Measurements from ENCODE around the gene SULF2.

Gene SULF2

DNA sequence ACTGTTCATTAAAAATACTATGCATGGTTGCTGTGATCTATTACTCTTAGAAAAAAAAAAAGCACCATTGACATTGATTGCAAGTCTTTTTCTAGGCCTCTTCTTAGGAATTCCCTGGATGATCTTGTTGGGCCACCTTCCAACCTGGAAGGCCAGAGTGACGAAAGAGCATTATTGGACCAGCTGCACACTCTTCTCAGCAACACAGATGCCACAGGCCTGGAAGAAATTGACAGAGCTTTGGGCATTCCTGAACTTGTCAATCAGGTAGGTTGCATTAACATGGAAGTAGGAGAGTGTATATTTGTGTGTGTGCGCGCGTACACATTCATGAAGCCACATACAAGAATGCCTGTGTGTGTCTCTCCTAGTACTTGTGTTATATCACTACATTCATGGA, 143.2 kb downstream of the SULF2 start:
- H3K9me3 ChIP-seq (ENCODE audit: control insufficient read depth in 5 of 5, low read length in 5 of 5): no peaks in the 10 kb centered on the region
- H3K36me3 ChIP-seq (ENCODE audit: control insufficient read depth in 5 of 5, insufficient read depth in 5 of 5, low read length in 5 of 5): peaks cover 17 to 59% (median 34%) of the 10 kb centered on the region in 5 donors
- no peak overlapping the region for H3K4me3 ChIP-seq (ENCODE audit: low read depth in 1 of 5, low read length in 5 of 5)
- H3K4me1 ChIP-seq (ENCODE audit: control insufficient read depth in 5 of 5, insufficient read depth in 5 of 5, low read length in 5 of 5): peaks cover 0 to 5% (median 0%) of the 10 kb centered on the region in 5 donors
- H3K27me3 ChIP-seq (ENCODE audit: control insufficient read depth in 5 of 5, insufficient read depth in 4 of 5, low read length in 5 of 5): no peaks in the 10 kb centered on the region
- H3K9ac ChIP-seq (ENCODE audit: low read length in 5 of 5): no peak overlapping the region
- no peak overlapping the region for H3K27ac ChIP-seq (ENCODE audit: low read depth, low read length)

DNA sequence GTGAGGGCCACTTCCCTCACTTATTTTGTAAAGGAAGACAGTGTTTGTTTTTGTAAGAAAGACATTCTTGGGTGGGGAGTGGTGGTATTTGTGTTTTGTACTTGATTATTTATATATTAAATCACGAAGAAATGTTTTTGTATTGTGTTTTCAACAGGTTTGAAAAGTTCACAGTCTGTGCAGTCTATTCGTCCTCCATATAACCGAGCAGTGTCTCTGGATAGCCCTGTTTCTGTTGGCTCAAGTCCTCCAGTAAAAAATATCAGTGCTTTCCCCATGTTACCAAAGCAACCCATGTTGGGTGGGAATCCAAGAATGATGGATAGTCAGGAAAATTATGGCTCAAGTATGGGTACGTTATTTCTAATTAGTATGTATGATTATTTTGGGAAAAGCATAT, 146.4 kb downstream of the SULF2 start:
- no peaks in the 10 kb centered on the region for H3K9me3 ChIP-seq (ENCODE audit: control insufficient read depth in 5 of 5, low read length in 5 of 5)
- H3K9ac ChIP-seq (ENCODE audit: low read length in 5 of 5): no peak overlapping the region
- peaks cover 25 to 57% (median 40%) of the 10 kb centered on the region in 5 donors for H3K36me3 ChIP-seq (ENCODE audit: control insufficient read depth in 5 of 5, insufficient read depth in 5 of 5, low read length in 5 of 5)
- H3K4me1 ChIP-seq (ENCODE audit: control insufficient read depth in 5 of 5, insufficient read depth in 5 of 5, low read length in 5 of 5): peaks cover 0 to 17% (median 7%) of the 10 kb centered on the region in 5 donors
- H3K4me3 ChIP-seq (ENCODE audit: low read depth in 1 of 5, low read length in 5 of 5): no peak overlapping the region
- no peak overlapping the region for H3K27ac ChIP-seq (ENCODE audit: low read depth, low read length)
- H3K27me3 ChIP-seq (ENCODE audit: control insufficient read depth in 5 of 5, insufficient read depth in 4 of 5, low read length in 5 of 5): no peaks in the 10 kb centered on the region

DNA sequence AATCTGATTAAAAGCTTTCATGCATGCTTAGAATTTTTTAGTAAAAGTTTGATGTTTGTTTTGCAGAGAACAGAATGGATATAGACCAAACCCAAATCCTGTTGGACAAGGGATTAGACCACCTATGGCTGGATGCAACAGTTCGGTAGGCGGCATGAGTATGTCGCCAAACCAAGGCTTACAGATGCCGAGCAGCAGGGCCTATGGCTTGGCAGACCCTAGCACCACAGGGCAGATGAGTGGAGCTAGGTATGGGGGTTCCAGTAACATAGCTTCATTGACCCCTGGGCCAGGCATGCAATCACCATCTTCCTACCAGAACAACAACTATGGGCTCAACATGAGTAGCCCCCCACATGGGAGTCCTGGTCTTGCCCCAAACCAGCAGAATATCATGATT, 150.0 kb downstream of the SULF2 start:
- Histone ChIP-seq H3K27me3 (ENCODE audit: control insufficient read depth in 5 of 5, insufficient read depth in 4 of 5, low read length in 5 of 5) (no peaks in the 10 kb centered on the region), H3K4me3 (ENCODE audit: low read depth in 1 of 5, low read length in 5 of 5) (no peak overlapping the region), H3K9me3 (ENCODE audit: control insufficient read depth in 5 of 5, low read length in 5 of 5) (no peaks in the 10 kb centered on the region), H3K27ac (ENCODE audit: low read depth, low read length) (no peak overlapping the region), H3K4me1 (ENCODE audit: control insufficient read depth in 5 of 5, insufficient read depth in 5 of 5, low read length in 5 of 5) (peaks cover 0 to 12% (median 7%) of the 10 kb centered on the region in 5 donors), H3K9ac (ENCODE audit: low read length in 5 of 5) (no peak overlapping the region), H3K36me3 (ENCODE audit: control insufficient read depth in 5 of 5, insufficient read depth in 5 of 5, low read length in 5 of 5) (peaks cover 27 to 57% (median 39%) of the 10 kb centered on the region in 5 donors)

DNA sequence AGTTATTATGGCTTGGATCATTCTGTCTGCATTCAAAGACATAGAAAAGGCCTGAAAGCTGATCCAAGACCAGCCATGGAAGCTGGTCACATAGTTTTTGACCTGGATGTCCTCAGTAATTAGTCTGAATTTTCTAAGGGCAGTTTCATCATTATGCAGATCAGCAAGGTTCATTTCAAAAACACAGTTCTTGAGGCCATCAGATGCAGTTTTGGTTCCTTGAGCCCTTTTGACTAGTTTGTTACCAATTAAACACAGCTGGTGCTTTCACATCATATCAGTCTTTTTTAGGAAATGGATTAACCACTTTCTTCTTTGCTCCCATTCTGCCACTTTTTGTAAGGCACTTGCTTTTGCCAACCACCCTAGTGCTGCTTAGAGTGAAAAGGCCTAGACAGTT, 154.2 kb downstream of the SULF2 start:
- Histone ChIP-seq H3K4me1 (ENCODE audit: control insufficient read depth in 5 of 5, insufficient read depth in 5 of 5, low read length in 5 of 5) (peaks cover 0 to 7% (median 3%) of the 10 kb centered on the region in 5 donors), H3K36me3 (ENCODE audit: control insufficient read depth in 5 of 5, insufficient read depth in 5 of 5, low read length in 5 of 5) (peaks cover 28 to 45% (median 40%) of the 10 kb centered on the region in 5 donors), H3K27ac (ENCODE audit: low read depth, low read length) (no peak overlapping the region)

DNA sequence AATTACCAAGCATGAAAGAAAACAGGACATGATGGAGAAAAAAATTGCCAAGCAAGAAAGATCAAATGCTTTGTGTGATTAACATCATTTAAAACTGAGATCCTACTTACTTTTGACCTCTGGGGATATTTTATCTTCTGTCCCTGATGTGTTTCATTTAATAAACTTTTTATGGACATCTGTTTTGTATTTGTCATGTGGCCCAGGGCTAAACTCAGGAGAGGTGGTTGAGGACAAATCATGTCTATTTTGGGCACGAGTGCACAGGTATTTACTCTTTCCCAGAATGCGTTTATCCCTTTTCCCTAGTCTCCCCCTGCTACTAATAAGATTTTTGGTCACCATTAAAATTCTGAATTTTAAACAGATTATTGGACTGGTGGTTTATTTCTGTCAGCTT, 155.4 kb downstream of the SULF2 start:
- Histone ChIP-seq H3K4me3 (ENCODE audit: low read depth in 1 of 5, low read length in 5 of 5) (no peak overlapping the region), H3K9me3 (ENCODE audit: control insufficient read depth in 5 of 5, low read length in 5 of 5) (no peaks in the 10 kb centered on the region), H3K36me3 (ENCODE audit: control insufficient read depth in 5 of 5, insufficient read depth in 5 of 5, low read length in 5 of 5) (peaks cover 21 to 40% (median 32%) of the 10 kb centered on the region in 5 donors), H3K27ac (ENCODE audit: low read depth, low read length) (no peak overlapping the region), H3K27me3 (ENCODE audit: control insufficient read depth in 5 of 5, insufficient read depth in 4 of 5, low read length in 5 of 5) (no peaks in the 10 kb centered on the region), H3K9ac (ENCODE audit: low read length in 5 of 5) (no peak overlapping the region), H3K4me1 (ENCODE audit: control insufficient read depth in 5 of 5, insufficient read depth in 5 of 5, low read length in 5 of 5) (no peaks in the 10 kb centered on the region)

More for the DNA sequence above, 154.2 kb downstream of the SULF2 start:
- H3K9me3 ChIP-seq (ENCODE audit: control insufficient read depth in 5 of 5, low read length in 5 of 5): no peaks in the 10 kb centered on the region
- H3K9ac ChIP-seq (ENCODE audit: low read length in 5 of 5): no peak overlapping the region
- H3K4me3 ChIP-seq (ENCODE audit: low read depth in 1 of 5, low read length in 5 of 5): no peak overlapping the region
- H3K27me3 ChIP-seq (ENCODE audit: control insufficient read depth in 5 of 5, insufficient read depth in 4 of 5, low read length in 5 of 5): no peaks in the 10 kb centered on the region

DNA sequence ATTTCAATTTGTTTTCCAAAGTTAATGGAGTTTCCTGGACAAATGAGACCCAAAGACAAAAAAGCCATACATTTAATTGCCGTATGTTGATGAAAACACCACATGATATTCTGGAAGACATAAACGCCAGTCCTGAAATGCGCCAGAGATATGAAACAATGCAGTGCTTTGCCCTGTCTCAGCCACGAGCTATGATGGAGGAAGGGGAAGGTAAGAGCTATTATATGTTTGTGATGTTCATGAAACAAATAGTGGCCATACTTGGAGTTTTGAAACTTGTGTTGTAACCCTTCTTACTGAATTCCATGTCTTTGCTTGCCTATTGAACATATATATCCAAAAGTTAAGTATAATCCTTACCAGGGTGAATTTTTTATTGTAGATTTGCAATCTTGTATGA, 157.7 kb downstream of the SULF2 start:
- H3K4me3 ChIP-seq (ENCODE audit: low read depth in 1 of 5, low read length in 5 of 5): no peak overlapping the region
- H3K27me3 ChIP-seq (ENCODE audit: control insufficient read depth in 5 of 5, insufficient read depth in 4 of 5, low read length in 5 of 5): no peaks in the 10 kb centered on the region
- H3K36me3 ChIP-seq (ENCODE audit: control insufficient read depth in 5 of 5, insufficient read depth in 5 of 5, low read length in 5 of 5): peaks cover 24 to 41% (median 31%) of the 10 kb centered on the region in 5 donors
- H3K27ac ChIP-seq (ENCODE audit: low read depth, low read length): no peak overlapping the region
- H3K9ac ChIP-seq (ENCODE audit: low read length in 5 of 5): no peak overlapping the region
- H3K4me1 ChIP-seq (ENCODE audit: control insufficient read depth in 5 of 5, insufficient read depth in 5 of 5, low read length in 5 of 5): no peaks in the 10 kb centered on the region
- H3K9me3 ChIP-seq (ENCODE audit: control insufficient read depth in 5 of 5, low read length in 5 of 5): no peaks in the 10 kb centered on the region

DNA sequence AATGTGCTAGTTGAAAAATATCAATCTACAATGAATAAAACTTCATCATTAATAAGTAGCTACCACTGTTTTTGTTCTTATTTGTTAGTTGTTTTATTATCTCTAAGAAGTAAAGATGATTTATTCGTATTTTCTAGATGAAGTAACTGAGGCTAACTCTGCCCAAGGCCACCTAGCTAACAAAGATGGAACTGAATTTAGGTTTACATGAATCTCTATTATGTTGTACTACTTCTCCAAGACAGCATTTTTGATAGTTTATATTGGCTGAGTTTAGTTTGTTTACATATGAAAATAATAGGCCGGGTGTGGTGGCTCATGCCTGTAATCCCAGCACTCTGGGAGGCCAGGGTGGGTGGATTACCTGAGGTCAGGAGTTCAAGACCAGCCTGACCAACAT, 162.1 kb downstream of the SULF2 start:
- H3K9ac ChIP-seq (ENCODE audit: low read length in 5 of 5): no peak overlapping the region
- no peaks in the 10 kb centered on the region for H3K9me3 ChIP-seq (ENCODE audit: control insufficient read depth in 5 of 5, low read length in 5 of 5)
- H3K27ac ChIP-seq (ENCODE audit: low read depth, low read length): no peak overlapping the region
- H3K36me3 ChIP-seq (ENCODE audit: control insufficient read depth in 5 of 5, insufficient read depth in 5 of 5, low read length in 5 of 5): peaks cover 21 to 38% (median 26%) of the 10 kb centered on the region in 5 donors
- H3K27me3 ChIP-seq (ENCODE audit: control insufficient read depth in 5 of 5, insufficient read depth in 4 of 5, low read length in 5 of 5): no peaks in the 10 kb centered on the region
- H3K4me3 ChIP-seq (ENCODE audit: low read depth in 1 of 5, low read length in 5 of 5): no peak overlapping the region
- no peaks in the 10 kb centered on the region for H3K4me1 ChIP-seq (ENCODE audit: control insufficient read depth in 5 of 5, insufficient read depth in 5 of 5, low read length in 5 of 5)

DNA sequence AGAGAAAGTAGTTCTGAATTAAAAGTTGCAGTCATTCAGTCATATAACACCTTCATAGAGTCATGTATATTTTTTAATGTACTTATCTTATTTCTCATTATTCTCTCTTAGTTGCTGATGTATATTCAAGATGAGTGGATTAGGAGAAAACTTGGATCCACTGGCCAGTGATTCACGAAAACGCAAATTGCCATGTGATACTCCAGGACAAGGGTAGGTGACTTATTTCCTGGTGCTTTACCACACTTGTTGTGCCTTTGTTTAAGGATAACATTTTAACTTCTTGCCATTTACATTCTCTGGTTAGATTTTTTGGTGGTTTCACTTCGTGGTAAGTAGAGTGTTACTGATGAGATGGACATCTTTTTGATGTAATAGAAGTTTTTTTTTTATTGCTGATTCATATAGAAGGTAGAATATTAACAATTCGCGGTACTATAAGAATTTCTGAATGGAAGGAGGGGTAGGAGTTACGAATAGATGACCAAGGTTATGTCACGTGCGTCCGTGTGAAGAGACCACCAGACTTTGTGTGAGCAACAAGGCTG, 163.1 kb downstream of the SULF2 start:
- Histone ChIP-seq H3K9ac (ENCODE audit: low read length in 5 of 5) (no peak overlapping the region), H3K4me1 (ENCODE audit: control insufficient read depth in 5 of 5, insufficient read depth in 5 of 5, low read length in 5 of 5) (no peaks in the 10 kb centered on the region), H3K36me3 (ENCODE audit: control insufficient read depth in 5 of 5, insufficient read depth in 5 of 5, low read length in 5 of 5) (peaks cover 15 to 29% (median 21%) of the 10 kb centered on the region in 5 donors), H3K9me3 (ENCODE audit: control insufficient read depth in 5 of 5, low read length in 5 of 5) (no peaks in the 10 kb centered on the region), H3K27ac (ENCODE audit: low read depth, low read length) (no peak overlapping the region), H3K4me3 (ENCODE audit: low read depth in 1 of 5, low read length in 5 of 5) (no peak overlapping the region), H3K27me3 (ENCODE audit: control insufficient read depth in 5 of 5, insufficient read depth in 4 of 5, low read length in 5 of 5) (no peaks in the 10 kb centered on the region)

DNA sequence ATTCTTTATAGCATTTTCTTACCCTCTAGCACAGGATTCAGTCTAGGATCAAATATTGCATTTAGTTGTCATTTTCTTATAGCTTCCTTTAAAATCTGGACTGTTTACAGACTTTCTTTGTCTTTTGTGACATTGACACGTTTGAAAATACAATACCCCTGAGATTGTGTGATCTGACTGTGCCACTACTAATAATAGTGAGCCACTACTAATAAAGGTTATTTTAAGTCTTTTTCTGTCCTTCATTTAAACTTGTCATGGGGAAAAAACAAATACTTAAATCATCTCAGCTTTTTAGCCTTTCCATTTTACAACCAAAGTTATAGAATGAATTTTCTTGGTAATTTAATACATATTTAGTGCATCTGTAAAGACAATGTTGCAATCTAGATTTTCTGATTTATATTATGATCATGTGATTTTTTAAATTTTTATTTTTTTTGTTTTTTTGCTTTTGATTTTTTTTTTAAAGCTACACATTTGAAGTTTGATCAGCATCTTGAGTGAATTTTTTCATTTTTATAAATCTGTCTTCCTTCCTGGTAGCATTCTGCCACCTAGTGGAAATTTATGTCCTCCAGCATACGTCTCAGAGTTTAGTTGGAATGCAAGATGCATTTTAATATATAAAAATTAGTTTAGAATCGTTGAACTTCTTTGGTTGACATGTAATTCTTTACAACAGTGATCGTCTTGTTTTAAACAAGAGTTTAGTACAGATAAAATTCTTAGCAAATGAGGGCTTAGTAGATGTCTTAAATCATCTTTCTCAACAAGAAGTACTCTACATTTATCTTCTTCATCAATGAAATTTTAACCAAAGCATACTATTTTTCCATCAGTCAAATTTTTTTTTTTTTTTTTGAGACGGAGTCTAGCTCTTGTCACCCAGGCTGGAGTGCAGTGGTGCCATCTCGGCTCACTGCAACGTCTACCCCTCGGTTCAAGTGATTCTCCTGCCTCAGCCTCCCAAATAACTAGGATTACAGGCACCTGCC, 164.2 kb downstream of the SULF2 start:
- Histone ChIP-seq H3K27me3 (ENCODE audit: control insufficient read depth in 5 of 5, insufficient read depth in 4 of 5, low read length in 5 of 5) (no peaks in the 10 kb centered on the region), H3K4me1 (ENCODE audit: control insufficient read depth in 5 of 5, insufficient read depth in 5 of 5, low read length in 5 of 5) (no peaks in the 10 kb centered on the region), H3K9me3 (ENCODE audit: control insufficient read depth in 5 of 5, low read length in 5 of 5) (no peaks in the 10 kb centered on the region), H3K4me3 (ENCODE audit: low read depth in 1 of 5, low read length in 5 of 5) (no peak overlapping the region), H3K27ac (ENCODE audit: low read depth, low read length) (no peak overlapping the region), H3K9ac (ENCODE audit: low read length in 5 of 5) (no peak overlapping the region), H3K36me3 (ENCODE audit: control insufficient read depth in 5 of 5, insufficient read depth in 5 of 5, low read length in 5 of 5) (peaks cover 7 to 20% (median 13%) of the 10 kb centered on the region in 5 donors)

DNA sequence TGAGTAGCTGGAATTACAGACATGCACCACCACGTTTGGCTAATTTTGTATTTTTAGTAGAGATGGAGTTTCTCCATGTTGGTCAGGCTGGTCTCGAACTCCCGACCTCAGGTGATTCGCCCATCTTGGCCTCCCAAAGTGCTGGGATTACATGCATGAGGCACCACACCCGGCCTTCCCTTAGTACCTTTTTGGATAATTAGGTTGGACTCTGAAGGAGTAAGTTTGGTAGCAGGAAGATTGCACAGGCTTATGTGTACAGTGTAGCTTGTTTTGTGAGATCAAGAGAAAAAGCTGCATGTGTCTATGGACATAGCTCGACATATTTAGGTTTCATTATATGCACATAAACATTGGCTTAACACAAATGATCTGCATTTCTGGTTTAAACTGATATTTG, 166.8 kb downstream of the SULF2 start:
- H3K27me3 ChIP-seq (ENCODE audit: control insufficient read depth in 5 of 5, insufficient read depth in 4 of 5, low read length in 5 of 5): no peaks in the 10 kb centered on the region
- H3K27ac ChIP-seq (ENCODE audit: low read depth, low read length): no peak overlapping the region
- H3K9me3 ChIP-seq (ENCODE audit: control insufficient read depth in 5 of 5, low read length in 5 of 5): no peaks in the 10 kb centered on the region
- peaks cover 0 to 7% (median 0%) of the 10 kb centered on the region in 5 donors for H3K4me1 ChIP-seq (ENCODE audit: control insufficient read depth in 5 of 5, insufficient read depth in 5 of 5, low read length in 5 of 5)
- no peak overlapping the region for H3K4me3 ChIP-seq (ENCODE audit: low read depth in 1 of 5, low read length in 5 of 5)
- peaks cover 3 to 10% (median 7%) of the 10 kb centered on the region in 5 donors for H3K36me3 ChIP-seq (ENCODE audit: control insufficient read depth in 5 of 5, insufficient read depth in 5 of 5, low read length in 5 of 5)
- no peak overlapping the region for H3K9ac ChIP-seq (ENCODE audit: low read length in 5 of 5)
